ENCODE results near the gene DNAAF8.

Gene DNAAF8

GRCh38 chr16:4697848-4698291 is 36.5 kb upstream of the DNAAF8 start:
- Histone ChIP-seq H3K4me3 (ENCODE audit: low read length) (no peak overlapping the region), H3K36me3 (ENCODE audit: control insufficient read depth, low read depth, low read length) (peaks cover 56% of the 10 kb centered on the region), H3K9ac (ENCODE audit: low read length) (no peak overlapping the region), H3K4me1 (ENCODE audit: control insufficient read depth, low read depth, low read length) (no peaks in the 10 kb centered on the region), H3K9me3 (ENCODE audit: control insufficient read depth, low read depth, low read length) (no peaks in the 10 kb centered on the region), H3K27me3 (ENCODE audit: control insufficient read depth, insufficient read depth, low read length) (no peaks in the 10 kb centered on the region), H3K27ac (ENCODE audit: low read length) (no peak overlapping the region)

GRCh38 chr16:4698321-4699045 is 35.9 kb upstream of the DNAAF8 start:
- Histone ChIP-seq H3K9me3 (ENCODE audit: control insufficient read depth, low read depth, low read length) (no peaks in the 10 kb centered on the region), H3K27ac (ENCODE audit: low read length) (no peak overlapping the region), H3K4me3 (ENCODE audit: low read length) (no peak overlapping the region), H3K4me1 (ENCODE audit: control insufficient read depth, low read depth, low read length) (no peaks in the 10 kb centered on the region), H3K36me3 (ENCODE audit: control insufficient read depth, low read depth, low read length) (peaks cover 56% of the 10 kb centered on the region), H3K9ac (ENCODE audit: low read length) (no peak overlapping the region), H3K27me3 (ENCODE audit: control insufficient read depth, insufficient read depth, low read length) (no peaks in the 10 kb centered on the region)

- Histone ChIP-seq H3K9ac (ENCODE audit: low read length) (no peak overlapping the region), H3K4me3 (ENCODE audit: low read length) (no peak overlapping the region), H3K27me3 (ENCODE audit: control insufficient read depth, insufficient read depth, low read length) (no peaks in the 10 kb centered on the region), H3K9me3 (ENCODE audit: control insufficient read depth, low read depth, low read length) (no peaks in the 10 kb centered on the region), H3K36me3 (ENCODE audit: control insufficient read depth, low read depth, low read length) (peaks cover 61% of the 10 kb centered on the region), H3K27ac (ENCODE audit: low read length) (no peak overlapping the region), H3K4me1 (ENCODE audit: control insufficient read depth, low read depth, low read length) (no peaks in the 10 kb centered on the region)
Observed at GRCh38 chr16:4699046-4699556, 35.2 kb upstream of the DNAAF8 start.

GRCh38 chr16:4700380-4700996 is 33.8 kb upstream of the DNAAF8 start:
- H3K9ac ChIP-seq (ENCODE audit: low read length), result no peak overlapping the region
- no peaks in the 10 kb centered on the region for H3K4me1 ChIP-seq (ENCODE audit: control insufficient read depth, low read depth, low read length)
- H3K36me3 ChIP-seq (ENCODE audit: control insufficient read depth, low read depth, low read length), result peaks cover 64% of the 10 kb centered on the region
- H3K4me3 ChIP-seq (ENCODE audit: low read length), result no peak overlapping the region
- H3K27ac ChIP-seq (ENCODE audit: low read length), result no peak overlapping the region
- no peaks in the 10 kb centered on the region for H3K9me3 ChIP-seq (ENCODE audit: control insufficient read depth, low read depth, low read length)
- no peaks in the 10 kb centered on the region for H3K27me3 ChIP-seq (ENCODE audit: control insufficient read depth, insufficient read depth, low read length)

- H3K36me3 ChIP-seq (ENCODE audit: control insufficient read depth, low read depth, low read length), result peaks cover 57% of the 10 kb centered on the region
- no peaks in the 10 kb centered on the region for H3K27me3 ChIP-seq (ENCODE audit: control insufficient read depth, insufficient read depth, low read length)
- H3K4me1 ChIP-seq (ENCODE audit: control insufficient read depth, low read depth, low read length), result no peaks in the 10 kb centered on the region
- H3K9ac ChIP-seq (ENCODE audit: low read length), result no peak overlapping the region
- no peaks in the 10 kb centered on the region for H3K9me3 ChIP-seq (ENCODE audit: control insufficient read depth, low read depth, low read length)
- no peak overlapping the region for H3K27ac ChIP-seq (ENCODE audit: low read length)
- no peak overlapping the region for H3K4me3 ChIP-seq (ENCODE audit: low read length)
Observed at GRCh38 chr16:4700997-4701743, 33.2 kb upstream of the DNAAF8 start.

- peaks cover 52% of the 10 kb centered on the region for H3K36me3 ChIP-seq (ENCODE audit: control insufficient read depth, low read depth, low read length)
Observed at GRCh38 chr16:4701791-4702465, 32.4 kb upstream of the DNAAF8 start.

GRCh38 chr16:4702466-4702808 is 31.9 kb upstream of the DNAAF8 start:
- Histone ChIP-seq H3K27me3 (ENCODE audit: control insufficient read depth, insufficient read depth, low read length) (no peaks in the 10 kb centered on the region), H3K36me3 (ENCODE audit: control insufficient read depth, low read depth, low read length) (peaks cover 51% of the 10 kb centered on the region), H3K4me1 (ENCODE audit: control insufficient read depth, low read depth, low read length) (no peaks in the 10 kb centered on the region), H3K27ac (ENCODE audit: low read length) (no peak overlapping the region), H3K4me3 (ENCODE audit: low read length) (no peak overlapping the region), H3K9me3 (ENCODE audit: control insufficient read depth, low read depth, low read length) (no peaks in the 10 kb centered on the region), H3K9ac (ENCODE audit: low read length) (no peak overlapping the region)

More at GRCh38 chr16:4701791-4702465, 32.4 kb upstream of the DNAAF8 start:
- Histone ChIP-seq H3K9ac (ENCODE audit: low read length) (no peak overlapping the region), H3K4me3 (ENCODE audit: low read length) (no peak overlapping the region), H3K4me1 (ENCODE audit: control insufficient read depth, low read depth, low read length) (no peaks in the 10 kb centered on the region), H3K27me3 (ENCODE audit: control insufficient read depth, insufficient read depth, low read length) (no peaks in the 10 kb centered on the region), H3K27ac (ENCODE audit: low read length) (no peak overlapping the region), H3K9me3 (ENCODE audit: control insufficient read depth, low read depth, low read length) (no peaks in the 10 kb centered on the region)

- no peaks in the 10 kb centered on the region for H3K9me3 ChIP-seq (ENCODE audit: control insufficient read depth, low read depth, low read length)
- no peak overlapping the region for H3K27ac ChIP-seq (ENCODE audit: low read length)
- H3K36me3 ChIP-seq (ENCODE audit: control insufficient read depth, low read depth, low read length), result peaks cover 41% of the 10 kb centered on the region
- H3K27me3 ChIP-seq (ENCODE audit: control insufficient read depth, insufficient read depth, low read length), result no peaks in the 10 kb centered on the region
- no peak overlapping the region for H3K4me3 ChIP-seq (ENCODE audit: low read length)
- H3K4me1 ChIP-seq (ENCODE audit: control insufficient read depth, low read depth, low read length), result no peaks in the 10 kb centered on the region
- H3K9ac ChIP-seq (ENCODE audit: low read length), result no peak overlapping the region
Observed at GRCh38 chr16:4703906-4704305, 30.4 kb upstream of the DNAAF8 start.

GRCh38 chr16:4704491-4704890 is 29.8 kb upstream of the DNAAF8 start:
- no peak overlapping the region for H3K27ac ChIP-seq (ENCODE audit: low read length)
- H3K4me3 ChIP-seq (ENCODE audit: low read length), result no peak overlapping the region
- peaks cover 35% of the 10 kb centered on the region for H3K36me3 ChIP-seq (ENCODE audit: control insufficient read depth, low read depth, low read length)
- H3K4me1 ChIP-seq (ENCODE audit: control insufficient read depth, low read depth, low read length), result no peaks in the 10 kb centered on the region
- H3K9me3 ChIP-seq (ENCODE audit: control insufficient read depth, low read depth, low read length), result no peaks in the 10 kb centered on the region
- no peaks in the 10 kb centered on the region for H3K27me3 ChIP-seq (ENCODE audit: control insufficient read depth, insufficient read depth, low read length)
- no peak overlapping the region for H3K9ac ChIP-seq (ENCODE audit: low read length)

GRCh38 chr16:4704913-4705312 is 29.4 kb upstream of the DNAAF8 start:
- Histone ChIP-seq H3K36me3 (ENCODE audit: control insufficient read depth, low read depth, low read length) (peaks cover 34% of the 10 kb centered on the region), H3K27ac (ENCODE audit: low read length) (no peak overlapping the region), H3K4me1 (ENCODE audit: control insufficient read depth, low read depth, low read length) (no peaks in the 10 kb centered on the region), H3K9ac (ENCODE audit: low read length) (no peak overlapping the region), H3K4me3 (ENCODE audit: low read length) (no peak overlapping the region), H3K9me3 (ENCODE audit: control insufficient read depth, low read depth, low read length) (no peaks in the 10 kb centered on the region), H3K27me3 (ENCODE audit: control insufficient read depth, insufficient read depth, low read length) (no peaks in the 10 kb centered on the region)

- Histone ChIP-seq H3K9ac (ENCODE audit: low read length) (no peak overlapping the region), H3K4me3 (ENCODE audit: low read length) (no peak overlapping the region), H3K36me3 (ENCODE audit: control insufficient read depth, low read depth, low read length) (peaks cover 34% of the 10 kb centered on the region), H3K9me3 (ENCODE audit: control insufficient read depth, low read depth, low read length) (no peaks in the 10 kb centered on the region), H3K4me1 (ENCODE audit: control insufficient read depth, low read depth, low read length) (no peaks in the 10 kb centered on the region), H3K27me3 (ENCODE audit: control insufficient read depth, insufficient read depth, low read length) (no peaks in the 10 kb centered on the region), H3K27ac (ENCODE audit: low read length) (no peak overlapping the region)
Observed at GRCh38 chr16:4706871-4707270, 27.5 kb upstream of the DNAAF8 start.

All from iPS-18a (cell line).